ENCODE results near the gene SHKBP1.

DNA sequence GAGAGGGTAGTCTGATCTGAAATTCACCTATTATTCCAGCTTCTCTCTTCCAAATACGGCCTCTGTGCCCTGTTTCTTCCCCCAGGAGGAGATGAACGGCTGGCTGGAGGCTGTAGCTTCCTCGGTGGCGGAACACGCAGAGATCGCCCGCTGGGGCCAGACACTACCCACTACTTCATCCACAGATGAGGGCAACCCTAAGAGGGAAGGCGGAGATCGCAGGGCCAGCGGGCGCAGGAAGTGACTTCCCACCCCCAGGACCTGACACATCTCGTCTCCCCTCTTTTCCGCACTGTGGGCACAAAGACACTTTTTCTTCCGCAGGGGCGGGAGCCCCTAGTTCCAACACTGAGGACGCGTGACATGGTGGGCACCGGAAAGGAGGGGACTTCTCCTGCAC is 1.3 kb upstream of the SHKBP1 start:
- TF ChIP-seq, protein P1, sequence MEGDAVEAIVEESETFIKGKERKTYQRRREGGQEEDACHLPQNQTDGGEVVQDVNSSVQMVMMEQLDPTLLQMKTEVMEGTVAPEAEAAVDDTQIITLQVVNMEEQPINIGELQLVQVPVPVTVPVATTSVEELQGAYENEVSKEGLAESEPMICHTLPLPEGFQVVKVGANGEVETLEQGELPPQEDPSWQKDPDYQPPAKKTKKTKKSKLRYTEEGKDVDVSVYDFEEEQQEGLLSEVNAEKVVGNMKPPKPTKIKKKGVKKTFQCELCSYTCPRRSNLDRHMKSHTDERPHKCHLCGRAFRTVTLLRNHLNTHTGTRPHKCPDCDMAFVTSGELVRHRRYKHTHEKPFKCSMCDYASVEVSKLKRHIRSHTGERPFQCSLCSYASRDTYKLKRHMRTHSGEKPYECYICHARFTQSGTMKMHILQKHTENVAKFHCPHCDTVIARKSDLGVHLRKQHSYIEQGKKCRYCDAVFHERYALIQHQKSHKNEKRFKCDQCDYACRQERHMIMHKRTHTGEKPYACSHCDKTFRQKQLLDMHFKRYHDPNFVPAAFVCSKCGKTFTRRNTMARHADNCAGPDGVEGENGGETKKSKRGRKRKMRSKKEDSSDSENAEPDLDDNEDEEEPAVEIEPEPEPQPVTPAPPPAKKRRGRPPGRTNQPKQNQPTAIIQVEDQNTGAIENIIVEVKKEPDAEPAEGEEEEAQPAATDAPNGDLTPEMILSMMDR (IDR thresholded peaks at IDR 0.05; ENCODE audit: poor library complexity, severe bottlenecking): no peak
- TF ChIP-seq POLR2AphosphoS5 (IDR thresholded peaks at IDR 0.05) (no peak), SMC3 (conservative IDR thresholded peaks at IDR 0.05; ENCODE audit: poor library complexity) (no peak), RAD21 (conservative IDR thresholded peaks at IDR 0.05) (no peak), MXI1 (conservative IDR thresholded peaks at IDR 0.05; ENCODE audit: poor library complexity, severe bottlenecking) (no peak)
- TF ChIP-seq, protein P2, sequence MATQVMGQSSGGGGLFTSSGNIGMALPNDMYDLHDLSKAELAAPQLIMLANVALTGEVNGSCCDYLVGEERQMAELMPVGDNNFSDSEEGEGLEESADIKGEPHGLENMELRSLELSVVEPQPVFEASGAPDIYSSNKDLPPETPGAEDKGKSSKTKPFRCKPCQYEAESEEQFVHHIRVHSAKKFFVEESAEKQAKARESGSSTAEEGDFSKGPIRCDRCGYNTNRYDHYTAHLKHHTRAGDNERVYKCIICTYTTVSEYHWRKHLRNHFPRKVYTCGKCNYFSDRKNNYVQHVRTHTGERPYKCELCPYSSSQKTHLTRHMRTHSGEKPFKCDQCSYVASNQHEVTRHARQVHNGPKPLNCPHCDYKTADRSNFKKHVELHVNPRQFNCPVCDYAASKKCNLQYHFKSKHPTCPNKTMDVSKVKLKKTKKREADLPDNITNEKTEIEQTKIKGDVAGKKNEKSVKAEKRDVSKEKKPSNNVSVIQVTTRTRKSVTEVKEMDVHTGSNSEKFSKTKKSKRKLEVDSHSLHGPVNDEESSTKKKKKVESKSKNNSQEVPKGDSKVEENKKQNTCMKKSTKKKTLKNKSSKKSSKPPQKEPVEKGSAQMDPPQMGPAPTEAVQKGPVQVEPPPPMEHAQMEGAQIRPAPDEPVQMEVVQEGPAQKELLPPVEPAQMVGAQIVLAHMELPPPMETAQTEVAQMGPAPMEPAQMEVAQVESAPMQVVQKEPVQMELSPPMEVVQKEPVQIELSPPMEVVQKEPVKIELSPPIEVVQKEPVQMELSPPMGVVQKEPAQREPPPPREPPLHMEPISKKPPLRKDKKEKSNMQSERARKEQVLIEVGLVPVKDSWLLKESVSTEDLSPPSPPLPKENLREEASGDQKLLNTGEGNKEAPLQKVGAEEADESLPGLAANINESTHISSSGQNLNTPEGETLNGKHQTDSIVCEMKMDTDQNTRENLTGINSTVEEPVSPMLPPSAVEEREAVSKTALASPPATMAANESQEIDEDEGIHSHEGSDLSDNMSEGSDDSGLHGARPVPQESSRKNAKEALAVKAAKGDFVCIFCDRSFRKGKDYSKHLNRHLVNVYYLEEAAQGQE (IDR thresholded peaks at IDR 0.05; ENCODE audit: borderline replicate concordance): no peak
